A375 (cell line): ENCODE data around the gene COMMD7. TPM values are rescaled to one million over a fixed set of nuclear protein-coding genes. Genes with fewer than 3 reads are reported as not detected.

Source experiments
- total RNA-seq: library from RNA; depleted of rRNA; stranded (reverse); fragments of >200 nt; shearing (Covaris generic); gene quantifications from 2 replicates; pipeline ENCODE4 v1.2.3, GENCODE V29; 2014; rRNA removed

Gene COMMD7
- 21.2 and 31.4 TPM in 2 replicates for total RNA-seq

GRCh38 chr20:32743237-32744112 is at the start of gene COMMD7:
Gene COMMD7 (minus strand): TSS chr20:32743467. CDS start chr20:32743391, 76 bp downstream.

GRCh38 chr20:32761831-32762753 is 18.8 kb upstream of the COMMD7 start, which contains the start of gene DNMT3B:
Gene DNMT3B (plus strand): TSS chr20:32762385. CDS start chr20:32780324, 17,939 bp downstream.

Other genes starting within 250 kb of the COMMD7 start
- 8.7 and 13.7 TPM in 2 replicates for gene NOL4L, start 158.1 kb downstream of the COMMD7 start, total RNA-seq
- gene C20orf203, start 69.5 kb downstream of the COMMD7 start, total RNA-seq: 0.04 TPM in 1 of 2 replicates, not detected in the other
- 2.8 and 4.1 TPM in 2 replicates for gene DNMT3B, start 18.9 kb upstream of the COMMD7 start, total RNA-seq
- 67.4 and 73.3 TPM in 2 replicates for gene MAPRE1, start 76.5 kb upstream of the COMMD7 start, total RNA-seq
- gene EFCAB8, start 115.5 kb upstream of the COMMD7 start, total RNA-seq: 0.05 TPM in 1 of 2 replicates, not detected in the other